Esophagus muscularis mucosa (tissue), 4 donors: ENCODE results near the gene PCBP4. TPM values are rescaled to one million over a fixed set of nuclear protein-coding genes. Genes with fewer than 3 reads are reported as not detected.
A peak's percentile ranks its signal among the peaks of the same experiment; 100 is the strongest.

Experiments used
- DNase-seq: peaks from one replicate; pipeline ENCODE4 v3.0.0-alpha.2; 2017; ENCODE audit errors: extremely low spot score
- H3K27ac ChIP-seq, 4 donors: fragments of 200-600 bp; sonication (generic); replicated peaks in 1 of 4; 1 replicate in 3 of 4; 2 replicates in 1 of 4; pipeline ENCODE4 v1.5.1; 2016 to 2019; ENCODE audit warnings: mild to moderate bottlenecking in 1 of 4
- H3K27me3 ChIP-seq, 4 donors: fragments of 200-600 bp; sonication (generic); one replicate each; pipeline versions ENCODE4 v1.5.1 to v1.6.0; 2016 to 2019
- H3K36me3 ChIP-seq, 4 donors: fragments of 200-600 bp; sonication (generic); one replicate each; pipeline ENCODE4 v1.5.1; 2016 to 2019
- H3K4me1 ChIP-seq, 4 donors: fragments of 200-600 bp; sonication (generic); one replicate each; pipeline ENCODE4 v1.5.1; 2016 to 2019
- H3K4me3 ChIP-seq, 4 donors: fragments of 200-600 bp; sonication (generic); 1 replicate in 2 of 4; 2 replicates in 2 of 4; pipeline ENCODE4 v1.5.1; 2016 to 2019; ENCODE audit warnings: mild to moderate bottlenecking in 4 of 4, moderate library complexity in 1 of 4
- H3K9me3 ChIP-seq, 4 donors: fragments of 200-600 bp; sonication (generic); 1 replicate in 3 of 4; 2 replicates in 1 of 4; pipeline ENCODE4 v1.5.1; 2016 to 2019
- EP300 ChIP-seq: sonication (generic); formaldehyde crosslinking; IDR thresholded peaks from one replicate; pipeline ENCODE4 v1.6.1; 2017; ENCODE audit warnings: antibody characterized with exemption
- POLR2A ChIP-seq: fragments of 450-650 bp; IDR thresholded peaks from one replicate; pipeline ENCODE4 v1.6.1; 2017; ENCODE audit warnings: antibody characterized with exemption, moderate library complexity, mild to moderate bottlenecking, low read depth
- POLR2AphosphoS5 ChIP-seq, 2 donors: sonication (generic); formaldehyde crosslinking; IDR thresholded peaks; one replicate each; pipeline ENCODE4 v1.6.1; 2017; ENCODE audit warnings: antibody characterized with exemption in 2 of 2
- WGBS: methylation state at CpG from one replicate; pipeline ENCODE4 v1.1.5; 2018; 5-methylcytosine and 5-hydroxymethylcytosine counted together
- intact Hi-C: fragments of 100-400 bp; cut with DNase I; formaldehyde crosslinking; loops from one replicate; pipeline ENCODE4 v1.15.1; 2023
- total RNA-seq, 4 donors: library from RNA; depleted of rRNA; stranded (reverse); fragments of >200 nt; gene quantifications; one replicate each; pipeline versions ENCODE4 v1.1.0 to v1.2.1, GENCODE V29; 2016
- TF ChIP-seq, protein P1 (sequence below), 3 experiments: fragments of 200-600 bp in 2 of 3; fragments of 450-650 bp in 1 of 3; sonication (generic) in 2 of 3; IDR thresholded peaks; one replicate each; pipeline ENCODE4 v1.5.1; 2017 to 2019; ENCODE audit warnings: antibody characterized with exemption in 3 of 3, mild to moderate bottlenecking in 2 of 3, moderate library complexity in 1 of 3

The PCBP4 gene
- total RNA-seq, 4 donors from 2014 or later = 54.4 to 378 (median 139) TPM

DNA sequence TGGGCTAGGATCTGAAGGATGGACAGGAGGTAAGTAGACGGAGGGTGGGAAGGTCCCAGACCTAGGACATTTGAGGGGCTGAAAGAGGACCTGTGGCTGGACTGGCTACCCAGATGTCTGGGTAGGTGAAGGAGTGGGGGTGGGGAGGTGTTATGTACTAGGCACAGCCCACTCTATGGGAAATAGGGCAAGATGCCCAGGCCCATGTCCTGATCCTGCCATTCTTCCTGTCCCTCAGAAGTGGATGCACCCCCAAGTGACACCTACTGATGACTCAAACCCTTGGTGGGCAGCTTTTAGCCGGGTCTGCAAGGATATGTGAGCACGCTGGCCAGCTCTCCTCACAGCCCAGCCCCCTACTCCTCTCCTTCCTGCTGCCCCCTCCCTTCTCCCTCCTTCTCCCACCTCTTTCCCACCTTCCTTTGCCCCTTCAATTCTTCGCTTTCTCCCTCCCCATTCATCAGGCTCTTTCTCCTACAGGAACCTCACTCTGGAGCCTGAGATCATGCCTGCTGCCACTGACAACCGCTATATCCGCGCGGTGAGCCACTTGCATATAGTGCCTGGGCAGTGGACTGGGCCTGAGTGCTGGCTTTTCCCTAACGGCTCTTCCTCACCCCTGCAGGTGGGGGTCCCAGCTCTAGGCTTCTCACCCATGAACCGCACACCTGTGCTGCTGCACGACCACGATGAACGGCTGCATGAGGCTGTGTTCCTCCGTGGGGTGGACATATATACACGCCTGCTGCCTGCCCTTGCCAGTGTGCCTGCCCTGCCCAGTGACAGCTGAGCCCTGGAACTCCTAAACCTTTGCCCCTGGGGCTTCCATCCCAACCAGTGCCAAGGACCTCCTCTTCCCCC lies 21.3 kb upstream of the PCBP4 start:
- no peaks in the 10 kb centered on the region for H3K27me3 ChIP-seq
- H3K4me1 ChIP-seq = peaks cover 15 to 56% (median 38%) of the 10 kb centered on the region in 4 donors
- H3K36me3 ChIP-seq = peaks cover 11 to 31% (median 21%) of the 10 kb centered on the region in 4 donors
- no peaks in the 10 kb centered on the region for H3K9me3 ChIP-seq
- no peak for DNase-seq
- no peak for TF ChIP-seq POLR2A
- TF ChIP-seq, protein P1, sequence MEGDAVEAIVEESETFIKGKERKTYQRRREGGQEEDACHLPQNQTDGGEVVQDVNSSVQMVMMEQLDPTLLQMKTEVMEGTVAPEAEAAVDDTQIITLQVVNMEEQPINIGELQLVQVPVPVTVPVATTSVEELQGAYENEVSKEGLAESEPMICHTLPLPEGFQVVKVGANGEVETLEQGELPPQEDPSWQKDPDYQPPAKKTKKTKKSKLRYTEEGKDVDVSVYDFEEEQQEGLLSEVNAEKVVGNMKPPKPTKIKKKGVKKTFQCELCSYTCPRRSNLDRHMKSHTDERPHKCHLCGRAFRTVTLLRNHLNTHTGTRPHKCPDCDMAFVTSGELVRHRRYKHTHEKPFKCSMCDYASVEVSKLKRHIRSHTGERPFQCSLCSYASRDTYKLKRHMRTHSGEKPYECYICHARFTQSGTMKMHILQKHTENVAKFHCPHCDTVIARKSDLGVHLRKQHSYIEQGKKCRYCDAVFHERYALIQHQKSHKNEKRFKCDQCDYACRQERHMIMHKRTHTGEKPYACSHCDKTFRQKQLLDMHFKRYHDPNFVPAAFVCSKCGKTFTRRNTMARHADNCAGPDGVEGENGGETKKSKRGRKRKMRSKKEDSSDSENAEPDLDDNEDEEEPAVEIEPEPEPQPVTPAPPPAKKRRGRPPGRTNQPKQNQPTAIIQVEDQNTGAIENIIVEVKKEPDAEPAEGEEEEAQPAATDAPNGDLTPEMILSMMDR (IDR thresholded peaks at IDR 0.05) = no peak
- TF ChIP-seq POLR2AphosphoS5 (IDR thresholded peaks at IDR 0.05) = no peak
- TF ChIP-seq EP300 = no peak
- WGBS = 82% methylated on average over 15 of the region's 15 CpGs
- no peak overlapping the region for H3K4me3 ChIP-seq
- H3K27ac ChIP-seq = no peak overlapping the region
- intact Hi-C loops = no loop called here

DNA sequence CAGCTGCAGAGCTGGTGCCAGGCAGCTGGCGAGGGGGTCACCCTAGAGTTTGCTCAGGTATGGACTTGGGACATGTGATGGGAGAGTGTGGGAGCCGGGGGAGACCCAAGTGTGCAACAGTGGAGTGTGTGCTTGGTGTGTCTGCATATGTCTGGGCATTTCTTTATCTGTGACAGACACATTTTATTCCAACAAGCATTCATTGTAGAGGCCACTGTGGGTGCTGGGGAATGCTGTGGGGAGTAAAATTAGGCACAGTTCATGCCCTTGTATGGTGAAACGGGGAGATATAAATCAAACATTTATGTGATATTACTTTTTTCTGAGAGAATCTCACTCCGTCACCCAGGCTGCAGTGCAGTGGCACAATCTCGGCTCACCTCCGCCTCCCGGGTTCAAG lies 20.3 kb upstream of the PCBP4 start:
- Histone ChIP-seq H3K4me1 (peaks cover 19 to 57% (median 40%) of the 10 kb centered on the region in 4 donors), H3K27me3 (no peaks in the 10 kb centered on the region), H3K4me3 (no peak overlapping the region), H3K27ac (no peak overlapping the region), H3K9me3 (no peaks in the 10 kb centered on the region), H3K36me3 (peaks cover 4 to 22% (median 12%) of the 10 kb centered on the region in 4 donors)
- intact Hi-C loops = no loop called here
- 98% methylated on average over 7 of the region's 7 CpGs for WGBS
- DNase-seq = no peak
- no peak for TF ChIP-seq POLR2AphosphoS5 (IDR thresholded peaks at IDR 0.05)
- no peak for TF ChIP-seq EP300
- no peak for TF ChIP-seq POLR2A
- TF ChIP-seq, protein P1 (IDR thresholded peaks at IDR 0.05) = no peak

DNA sequence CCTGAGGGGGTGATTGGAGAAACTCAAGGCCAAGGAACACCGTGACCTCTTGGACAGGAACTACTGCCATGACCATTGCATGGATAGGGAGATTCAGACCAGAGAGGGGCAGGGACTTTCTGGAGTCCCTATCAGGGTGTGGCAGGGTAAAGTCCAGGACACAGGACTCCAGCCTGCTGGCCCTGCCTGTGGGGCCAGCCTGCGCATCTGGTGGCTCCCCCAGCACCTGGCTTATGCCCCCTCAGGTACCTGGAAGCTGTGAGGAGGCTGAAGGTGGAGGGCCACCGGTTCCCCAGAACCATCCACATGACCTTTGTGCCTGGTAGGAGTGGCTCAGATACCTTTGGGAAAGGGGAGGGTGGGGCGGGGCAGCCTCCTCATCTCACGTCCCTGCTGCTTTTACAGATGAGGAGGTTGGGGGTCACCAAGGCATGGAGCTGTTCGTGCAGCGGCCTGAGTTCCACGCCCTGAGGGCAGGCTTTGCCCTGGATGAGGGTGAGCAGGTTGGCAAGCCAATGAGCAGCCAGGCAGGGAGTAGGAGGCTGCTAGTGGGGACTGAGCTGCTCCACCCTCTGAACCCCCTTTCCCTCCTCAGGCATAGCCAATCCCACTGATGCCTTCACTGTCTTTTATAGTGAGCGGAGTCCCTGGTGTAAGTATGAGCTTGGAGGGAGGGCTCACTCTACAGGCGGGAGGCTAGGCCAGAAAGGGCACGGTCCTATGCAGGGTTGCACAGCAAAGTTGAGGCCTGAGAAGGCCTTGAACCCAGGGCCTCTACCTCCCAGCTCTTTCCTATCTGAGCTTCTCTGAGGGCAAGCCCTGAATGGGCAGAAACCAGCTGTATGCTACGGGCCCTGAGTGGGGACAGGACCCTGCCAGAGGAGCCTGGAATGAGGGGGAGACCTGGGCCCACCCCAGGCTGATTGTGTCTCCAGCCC lies 19.0 kb upstream of the PCBP4 start:
- Histone ChIP-seq H3K27me3 (no peaks in the 10 kb centered on the region), H3K36me3 (peaks cover 0 to 9% (median 1%) of the 10 kb centered on the region in 4 donors), H3K4me3 (no peak overlapping the region), H3K27ac (no peak overlapping the region), H3K9me3 (no peaks in the 10 kb centered on the region), H3K4me1 (peaks cover 27 to 57% (median 48%) of the 10 kb centered on the region in 4 donors)
- intact Hi-C loops = no loop called here
- no peak for DNase-seq
- 93% methylated on average over 3 of the region's 12 CpGs for WGBS
- TF ChIP-seq EP300 = no peak
- TF ChIP-seq, protein P1 (IDR thresholded peaks at IDR 0.05) = no peak

DNA sequence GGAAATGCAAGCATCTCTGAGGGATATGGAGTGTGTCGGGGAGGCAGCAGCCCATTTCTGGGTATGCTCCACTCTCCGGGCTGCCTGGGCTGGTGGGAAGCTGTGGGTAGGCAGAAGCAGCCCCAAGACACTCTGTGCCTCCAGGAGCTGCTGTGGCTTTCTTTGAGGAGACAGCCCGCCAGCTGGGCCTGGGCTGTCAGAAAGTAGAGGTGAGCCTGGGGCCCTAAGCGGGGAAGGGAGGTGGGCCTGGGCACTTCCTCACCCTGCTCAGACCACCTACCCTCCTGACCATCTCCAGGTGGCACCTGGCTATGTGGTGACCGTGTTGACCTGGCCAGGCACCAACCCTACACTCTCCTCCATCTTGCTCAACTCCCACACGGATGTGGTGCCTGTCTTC lies 17.8 kb upstream of the PCBP4 start:
- DNase-seq = no peak
- 89% methylated on average over 5 of the region's 6 CpGs for WGBS
- Histone ChIP-seq H3K4me1 (peaks cover 27 to 54% (median 42%) of the 10 kb centered on the region in 4 donors), H3K36me3 (peaks cover 0 to 16% (median 2%) of the 10 kb centered on the region in 4 donors), H3K27ac (no peak overlapping the region), H3K4me3 (no peak overlapping the region), H3K27me3 (no peaks in the 10 kb centered on the region), H3K9me3 (no peaks in the 10 kb centered on the region)
- no peak for TF ChIP-seq POLR2AphosphoS5 (IDR thresholded peaks at IDR 0.05)
- intact Hi-C loops = no loop called here

DNA sequence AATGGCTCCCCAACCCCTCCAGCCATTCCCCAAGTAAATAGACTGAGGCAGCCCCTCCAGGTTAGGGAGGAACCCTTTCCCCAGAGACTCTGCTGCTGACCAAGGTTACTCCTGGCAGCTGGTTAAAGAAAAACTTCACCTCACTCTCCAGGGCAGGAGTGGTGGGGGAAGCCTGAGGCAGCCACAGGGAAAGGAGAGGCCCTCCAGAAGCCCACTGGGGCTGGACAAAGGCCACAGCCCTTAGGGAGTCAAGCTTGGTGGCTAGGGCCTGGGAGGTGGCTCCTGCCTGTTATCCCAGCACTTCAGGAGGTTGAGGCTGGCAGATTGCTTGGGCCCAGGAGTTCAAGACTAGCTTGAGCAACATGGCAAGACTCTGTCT lies 17.0 kb upstream of the PCBP4 start:
- no peaks in the 10 kb centered on the region for H3K27me3 ChIP-seq
- H3K4me3 ChIP-seq = peak overlapping the region in 1 of 4 donors; percentile 66
- peaks cover 0 to 17% (median 2%) of the 10 kb centered on the region in 4 donors for H3K36me3 ChIP-seq
- no peaks in the 10 kb centered on the region for H3K9me3 ChIP-seq
- H3K27ac ChIP-seq = peak overlapping the region; percentile 92 to 97 (median 96)
- DNase-seq = no peak
- intact Hi-C loops = no loop called here
- TF ChIP-seq EP300 (no peak), POLR2AphosphoS5 (IDR thresholded peaks at IDR 0.05) (no peak), POLR2A (no peak)
- TF ChIP-seq, protein P1 (IDR thresholded peaks at IDR 0.05) = no peak
- peaks cover 22 to 46% (median 34%) of the 10 kb centered on the region in 4 donors for H3K4me1 ChIP-seq
